ENCODE measurements around the gene SLBP. TPM values are rescaled to one million over a fixed set of nuclear protein-coding genes. Genes with fewer than 3 reads are reported as not detected.

SLBP gene
- total and polyA plus RNA-seq, 2 donors (not counting 1 experiment from before 2014, with no cell fraction given), result 49.7 to 108 TPM

DNA sequence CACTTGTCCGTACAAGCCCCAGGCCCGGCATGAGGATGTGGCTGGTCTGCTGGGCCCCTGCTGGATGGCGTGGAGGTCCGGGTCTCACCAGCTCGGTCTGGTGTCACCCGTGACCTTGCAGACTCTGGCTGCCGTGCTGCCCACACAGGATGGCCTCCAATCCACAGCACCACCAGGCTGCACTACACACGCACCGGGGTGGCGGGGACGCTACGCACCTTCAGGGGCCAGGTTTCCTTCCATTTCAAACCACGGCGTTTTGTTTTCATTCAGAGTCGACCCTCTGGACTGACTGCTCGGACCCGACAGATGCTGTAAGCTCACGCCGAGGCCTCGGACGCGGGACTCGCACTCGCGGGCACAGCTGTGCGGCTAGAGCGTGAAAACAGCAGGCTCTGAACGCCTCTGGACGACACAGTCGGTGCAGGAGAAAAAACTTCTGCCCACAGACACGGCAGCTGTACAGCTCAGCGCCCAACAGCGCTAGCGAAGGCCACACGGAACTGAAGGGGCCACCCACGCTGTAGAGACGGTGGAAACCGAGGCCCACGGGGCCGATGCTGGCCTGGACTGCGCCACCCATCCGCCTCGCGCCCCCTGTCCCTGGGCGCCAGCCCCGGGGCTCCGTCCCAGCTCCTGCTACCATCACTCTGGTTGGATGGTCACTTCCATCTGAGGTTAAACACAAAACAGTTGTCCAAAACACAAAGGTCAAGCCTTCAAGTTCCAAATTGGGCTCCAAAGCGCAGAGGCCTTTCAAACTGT is 68.0 kb downstream of the SLBP start:
- Histone ChIP-seq H3K36me3 (ENCODE audit: control insufficient read depth, insufficient read depth, low read length) (no peaks in the 10 kb centered on the region), H3K79me2 (ENCODE audit: control insufficient read depth, insufficient read depth, low read length) (no peaks in the 10 kb centered on the region), H3K9me3 (ENCODE audit: control insufficient read depth, insufficient read depth, low read depth, low read length) (no peaks in the 10 kb centered on the region), H3K27ac (ENCODE audit: insufficient read depth, low read length) (no peak overlapping the region), H3K9ac (ENCODE audit: insufficient read depth, low read length) (no peak overlapping the region), H3K4me2 (ENCODE audit: extremely low read depth, insufficient read depth, low read length) (no peak overlapping the region), H3K4me1 (ENCODE audit: control insufficient read depth, extremely low read depth, insufficient read depth, low read length) (no peaks in the 10 kb centered on the region), H2AFZ (ENCODE audit: low read length) (no peak overlapping the region), H3K4me3 (replicated peaks in 1 of 4; ENCODE audit: control extremely low read depth in 1 of 4, insufficient read depth in 1 of 4, low read depth in 3 of 4, low read length in 4 of 4) (no peak overlapping the region), H4K20me1 (ENCODE audit: control insufficient read depth, extremely low read depth, insufficient read depth, low read length) (no peaks in the 10 kb centered on the region), H3K27me3 (ENCODE audit: control insufficient read depth, insufficient read depth, low read length) (no peaks in the 10 kb centered on the region)
- TF ChIP-seq, protein P1, sequence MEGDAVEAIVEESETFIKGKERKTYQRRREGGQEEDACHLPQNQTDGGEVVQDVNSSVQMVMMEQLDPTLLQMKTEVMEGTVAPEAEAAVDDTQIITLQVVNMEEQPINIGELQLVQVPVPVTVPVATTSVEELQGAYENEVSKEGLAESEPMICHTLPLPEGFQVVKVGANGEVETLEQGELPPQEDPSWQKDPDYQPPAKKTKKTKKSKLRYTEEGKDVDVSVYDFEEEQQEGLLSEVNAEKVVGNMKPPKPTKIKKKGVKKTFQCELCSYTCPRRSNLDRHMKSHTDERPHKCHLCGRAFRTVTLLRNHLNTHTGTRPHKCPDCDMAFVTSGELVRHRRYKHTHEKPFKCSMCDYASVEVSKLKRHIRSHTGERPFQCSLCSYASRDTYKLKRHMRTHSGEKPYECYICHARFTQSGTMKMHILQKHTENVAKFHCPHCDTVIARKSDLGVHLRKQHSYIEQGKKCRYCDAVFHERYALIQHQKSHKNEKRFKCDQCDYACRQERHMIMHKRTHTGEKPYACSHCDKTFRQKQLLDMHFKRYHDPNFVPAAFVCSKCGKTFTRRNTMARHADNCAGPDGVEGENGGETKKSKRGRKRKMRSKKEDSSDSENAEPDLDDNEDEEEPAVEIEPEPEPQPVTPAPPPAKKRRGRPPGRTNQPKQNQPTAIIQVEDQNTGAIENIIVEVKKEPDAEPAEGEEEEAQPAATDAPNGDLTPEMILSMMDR (conservative IDR thresholded peaks at IDR 0.05 in 1 of 2, IDR thresholded peaks at IDR 0.05 in 1 of 2; ENCODE audit: low read depth in 1 of 2, low read length in 2 of 2), result no peak
- TF ChIP-seq EZH2 (IDR thresholded peaks at IDR 0.05; ENCODE audit: low read length, missing control alignments), result no peak
- DNase-seq (ENCODE audit: low read depth in 2 of 2), result no peak

Other genes starting within 250 kb of the SLBP start
- gene FAM53A, start 28.0 kb downstream of the SLBP start, total RNA-seq, result 0.77 and 0.99 TPM in 2 replicates
- gene FAM53A, start 28.0 kb downstream of the SLBP start, polyA plus RNA-seq, result 0.65 and 0.86 TPM in 2 replicates
- 24.7 and 39.6 TPM in 2 replicates for gene TMEM129, start 9.0 kb upstream of the SLBP start, total RNA-seq
- gene TMEM129, start 9.0 kb upstream of the SLBP start, polyA plus RNA-seq, result 11.0 and 15.0 TPM in 2 replicates
- 1.8 and 7.3 TPM in 2 replicates for gene TACC3, start 9.2 kb upstream of the SLBP start, total RNA-seq
- gene TACC3, start 9.2 kb upstream of the SLBP start, polyA plus RNA-seq, result 10.2 and 43.2 TPM in 2 replicates
- under 0.01 and 0.33 TPM in 2 replicates for gene FGFR3, start 81.0 kb upstream of the SLBP start, total RNA-seq
- 0.11 and 0.19 TPM in 2 replicates for gene FGFR3, start 81.0 kb upstream of the SLBP start, polyA plus RNA-seq
- gene LETM1, start 143.8 kb upstream of the SLBP start, total RNA-seq, result 70.4 TPM in 2 replicates
- gene LETM1, start 143.8 kb upstream of the SLBP start, polyA plus RNA-seq, result 15.8 and 23.6 TPM in 2 replicates
- 43.7 and 68.4 TPM in 2 replicates for gene NSD2, start 159.1 kb upstream of the SLBP start, total RNA-seq
- 26.6 and 53.5 TPM in 2 replicates for gene NSD2, start 159.1 kb upstream of the SLBP start, polyA plus RNA-seq

All from fibroblast of lung (primary cell).